HepG2 (cell line): Measurements from ENCODE around the gene CPLX3. TPM values are rescaled to one million over a fixed set of nuclear protein-coding genes. Genes with fewer than 3 reads are reported as not detected.

ENCODE experiments used
- ATF3 ChIP-seq: sonication (generic); formaldehyde crosslinking; IDR thresholded peaks from 2 replicates; pipeline ENCODE4 v1.4.0; 2020; ENCODE audit warnings: missing genetic modification reagents
- E2F5 ChIP-seq: sonication (generic); formaldehyde crosslinking; conservative IDR thresholded peaks from 2 replicates; pipeline ENCODE4 v1.4.0; 2020; ENCODE audit warnings: missing genetic modification reagents
- HNRNPUL1 ChIP-seq: fragments of 200-400 bp; formaldehyde crosslinking; IDR thresholded peaks from 2 replicates; pipeline ENCODE4 v1.6.1; 2017; ENCODE audit warnings: low read depth, mild to moderate bottlenecking, low read length, moderate library complexity
- HOXA3 ChIP-seq: sonication (generic); formaldehyde crosslinking; IDR thresholded peaks from 2 replicates; pipeline ENCODE4 v1.5.0; 2020; ENCODE audit warnings: missing genetic modification reagents
- MTF1 ChIP-seq: sonication (generic); formaldehyde crosslinking; IDR thresholded peaks from 2 replicates; pipeline ENCODE4 v1.5.0; 2020; ENCODE audit warnings: missing genetic modification reagents
- MZF1 ChIP-seq: sonication (generic); formaldehyde crosslinking; IDR thresholded peaks from 2 replicates; pipeline ENCODE4 v1.8.1; 2023; ENCODE audit warnings: mild to moderate bottlenecking, missing genetic modification reagents, borderline replicate concordance
- SAP130 ChIP-seq: IDR thresholded peaks from 2 replicates; pipeline ENCODE4 v1.6.1; 2016; ENCODE audit warnings: low read depth
- TAF1 ChIP-seq: sonication (generic); formaldehyde crosslinking; IDR thresholded peaks from 2 replicates; pipeline ENCODE4 v1.4.0; 2020; ENCODE audit warnings: missing genetic modification reagents
- ZMYM4 ChIP-seq: sonication (generic); formaldehyde crosslinking; IDR thresholded peaks from 2 replicates; pipeline ENCODE4 v1.8.1; 2023; ENCODE audit warnings: mild to moderate bottlenecking, missing genetic modification reagents
- ZNF225 ChIP-seq: sonication (generic); formaldehyde crosslinking; IDR thresholded peaks from 2 replicates; pipeline ENCODE4 v1.4.0; 2020; ENCODE audit warnings: mild to moderate bottlenecking, missing genetic modification reagents
- ZNF350 ChIP-seq: sonication (generic); formaldehyde crosslinking; IDR thresholded peaks from 2 replicates; pipeline ENCODE4 v1.4.0; 2020; ENCODE audit warnings: mild to moderate bottlenecking, low read depth, missing genetic modification reagents, borderline replicate concordance
- ZNF75D ChIP-seq: sonication (generic); formaldehyde crosslinking; IDR thresholded peaks from 2 replicates; pipeline ENCODE4 v1.8.1; 2023; ENCODE audit warnings: missing genetic modification reagents, mild to moderate bottlenecking, borderline replicate concordance
- polyA plus RNA-seq, 8 experiments: library from polyadenylated mRNA; depleted of rRNA in 3 of 8; stranded (reverse) in 7 of 8; unstranded in 1 of 8; fragments of >200 nt; fragmentation: Illumina TruSeq in 4 of 8; extraction: Trizol in 4 of 8; gene quantifications; 2 replicates each; pipeline versions ENCODE4 v1.2.1 to v1.2.3, GENCODE V29; 2011 to 2016; ENCODE audit warnings: low read depth in 4 of 8, missing spikeins in 1 of 8, mixed read lengths in 1 of 8; ENCODE audit not compliant: insufficient read depth in 1 of 8
- total RNA-seq, 5 experiments: library from RNA; depleted of rRNA; stranded (reverse); fragments of >200 nt; fragmentation: Illumina TruSeq; extraction: Trizol; gene quantifications; 2 replicates each; pipeline ENCODE4 v1.2.3, GENCODE V29; 2016; ENCODE audit warnings: low read depth in 1 of 5

Gene CPLX3
- total and polyA plus RNA-seq, 2 of the 13 experiments (the other 11 are each of a cell fraction or from before 2014, with no cell fraction given), result not detected

- TF ChIP-seq SAP130 (CRISPR knock-in tag), result peak; percentile 49; the same call in 1 of the 2 replicates
- TF ChIP-seq HOXA3, result peak; percentile 37; the same call in 1 of the 2 replicates
- peak; percentile 60; the same call in 1 of the 2 replicates for TF ChIP-seq ZNF350
- TF ChIP-seq ZNF225 (CRISPR knock-in tag), result 0 out of 2 replicates have a peak, but pooled peaks have one; percentile 19
- TF ChIP-seq ZNF75D (CRISPR knock-in tag), result no peak
- no peak for TF ChIP-seq E2F5 (CRISPR knock-in tag)
- no peak for TF ChIP-seq TAF1 (CRISPR knock-in tag)
- TF ChIP-seq MZF1 (CRISPR knock-in tag), result no peak
- TF ChIP-seq ATF3, result no peak
- TF ChIP-seq MTF1 (CRISPR knock-in tag), result no peak
- no peak for TF ChIP-seq HNRNPUL1
- TF ChIP-seq ZMYM4 (CRISPR knock-in tag), result 0 out of 2 replicates have a peak, but pooled peaks have one; percentile 32
Measured at GRCh38 chr15:74799856-74800558, 26.4 kb upstream of the CPLX3 start (continued).
